VCaP (cell line): Measurements from ENCODE around the gene MIEN1.
"Not testable (repeated sequence)": the region's sequence is repeated elsewhere in the genome, so short reads cannot be mapped to it uniquely, and the experiment has no call there.

Source experiments
- H3K27ac ChIP-seq: fragments of 450-650 bp; 2 replicates; pipeline ENCODE4 v1.5.1; 2017
- CTCF ChIP-seq: fragments of 450-650 bp; conservative IDR thresholded peaks from 2 replicates; pipeline ENCODE4 v1.5.1; 2017; ENCODE audit warnings: mild to moderate bottlenecking, moderate library complexity

MIEN1 gene

GRCh38 chr17:39772415-39772814 lies 42.1 kb upstream of the MIEN1 start:
- no peak for TF ChIP-seq CTCF
- no peak overlapping the region for H3K27ac ChIP-seq

- no peak overlapping the region for H3K27ac ChIP-seq
- TF ChIP-seq CTCF, result no peak
Observed at GRCh38 chr17:39769974-39770587, 39.7 kb upstream of the MIEN1 start.

- no peak for TF ChIP-seq CTCF
- H3K27ac ChIP-seq, result no peak overlapping the region
Observed at GRCh38 chr17:39767147-39767546, 36.8 kb upstream of the MIEN1 start.

- no peak for TF ChIP-seq CTCF
- no peak overlapping the region for H3K27ac ChIP-seq
Observed at GRCh38 chr17:39765766-39766165, 35.4 kb upstream of the MIEN1 start.

- no peak for TF ChIP-seq CTCF
- H3K27ac ChIP-seq, result no peak overlapping the region
Observed at GRCh38 chr17:39765175-39765574, 34.8 kb upstream of the MIEN1 start.

- not testable (repeated sequence) for H3K27ac ChIP-seq
Observed at GRCh38 chr17:39764171-39764570, 33.8 kb upstream of the MIEN1 start.

- no peak overlapping the region for H3K27ac ChIP-seq
- no peak for TF ChIP-seq CTCF
Observed at GRCh38 chr17:39763051-39763820, 32.9 kb upstream of the MIEN1 start.

- no peak for TF ChIP-seq CTCF
- H3K27ac ChIP-seq, result no peak overlapping the region
Observed at GRCh38 chr17:39761861-39762496, 31.6 kb upstream of the MIEN1 start.
